PC-9 (cell line): ENCODE data around the gene RASGEF1C. TPM values are rescaled to one million over a fixed set of nuclear protein-coding genes. Genes with fewer than 3 reads are reported as not detected.

ENCODE experiments used
- BruUV-seq: library from RNA; stranded (reverse); fragments of 400-500 nt; replicated peaks from 2 replicates; lab custom pipeline; 2021; lab: Mats Ljungman, UMichigan
- CTCF ChIA-PET: fragments of 300-600 bp; sonication (Branson Sonifier 250); formaldehyde crosslinking; loops from one replicate; lab custom pipeline; 2022; ENCODE audit warnings: antibody characterized with exemption; lab: Charles Lee
- POLR2A ChIA-PET: fragments of 300-600 bp; sonication (Branson Sonifier 250); formaldehyde crosslinking; loops from one replicate; lab custom pipeline; 2022; ENCODE audit warnings: antibody characterized with exemption; ENCODE audit not compliant: unreplicated experiment; lab: Charles Lee
- DNase-seq, 2 experiments: peaks; one replicate each; pipeline versions ENCODE4 v3.0.0 to v3.0.0-alpha.2; 2015 to 2022; ENCODE audit warnings: mixed read lengths in 1 of 2
- H2AFZ ChIP-seq: fragments of 200-600 bp; sonication (generic); 2 replicates; pipeline ENCODE4 v1.8.1; 2017; ENCODE audit warnings: antibody characterized with exemption
- H3F3A ChIP-seq: fragments of 200-600 bp; sonication (generic); 2 replicates; pipeline ENCODE4 v1.8.1; 2017; ENCODE audit warnings: antibody characterized with exemption, mild to moderate bottlenecking, low read depth; ENCODE audit not compliant: insufficient read depth
- H3K27ac ChIP-seq: fragments of 200-600 bp; sonication (generic); 2 replicates; pipeline ENCODE4 v1.6.1; 2016; ENCODE audit warnings: mixed run types
- H3K27me3 ChIP-seq: fragments of 200-600 bp; sonication (generic); 2 replicates; pipeline ENCODE4 v1.6.1; 2016; ENCODE audit warnings: low read depth, mixed run types; ENCODE audit not compliant: insufficient read depth
- H3K36me3 ChIP-seq: fragments of 200-600 bp; sonication (generic); 2 replicates; pipeline ENCODE4 v1.6.1; 2016; ENCODE audit warnings: low read depth, mixed run types
- H3K4me1 ChIP-seq: fragments of 200-600 bp; sonication (generic); replicated peaks from 2 replicates; pipeline ENCODE4 v1.6.1; 2016; ENCODE audit warnings: mixed run types; ENCODE audit not compliant: insufficient read depth
- H3K4me2 ChIP-seq: fragments of 200-600 bp; sonication (generic); 2 replicates; pipeline ENCODE4 v1.6.1; 2017; ENCODE audit warnings: mixed run types
- H3K4me3 ChIP-seq: fragments of 200-600 bp; sonication (generic); 2 replicates; pipeline ENCODE4 v1.6.1; 2016; ENCODE audit warnings: mixed run types
- H3K79me2 ChIP-seq: fragments of 200-600 bp; sonication (generic); 2 replicates; pipeline ENCODE4 v1.6.1; 2017; ENCODE audit warnings: low read depth, mixed run types
- H3K9me2 ChIP-seq: fragments of 200-600 bp; sonication (generic); 2 replicates; pipeline ENCODE4 v1.8.1; 2017; ENCODE audit warnings: mild to moderate bottlenecking; ENCODE audit not compliant: insufficient read depth
- H3K9me3 ChIP-seq: fragments of 200-600 bp; sonication (generic); 2 replicates; pipeline ENCODE4 v1.8.1; 2016; ENCODE audit warnings: low read depth; ENCODE audit not compliant: insufficient read depth
- H4K20me1 ChIP-seq: fragments of 200-600 bp; sonication (generic); 2 replicates; pipeline ENCODE4 v1.8.1; 2017; ENCODE audit not compliant: insufficient read depth
- CTCF ChIP-seq: fragments of 200-600 bp; sonication (generic); conservative IDR thresholded peaks from 2 replicates; pipeline ENCODE4 v1.6.1; 2017; ENCODE audit warnings: mixed run types, antibody characterized with exemption, mild to moderate bottlenecking, moderate library complexity
- EZH2 ChIP-seq: fragments of 200-600 bp; sonication (generic); IDR thresholded peaks from 2 replicates; pipeline ENCODE4 v1.8.0; 2017; ENCODE audit warnings: antibody characterized with exemption, low read depth
- intact Hi-C: fragments of 100-400 bp; cut with micrococcal nuclease; formaldehyde crosslinking; loops from one replicate; pipeline ENCODE4 v1.10.0; 2022; ENCODE audit not compliant: unreplicated experiment
- total RNA-seq: library from RNA; stranded (reverse); gene quantifications from 2 replicates; pipeline ENCODE4 v1.2.3, GENCODE V29; 2021

The RASGEF1C gene
- total RNA-seq, 1 experiment from 2014 or later = not detected

GRCh38 chr5:180201051-180201987 lies 7.7 kb downstream of the RASGEF1C start:
- no peak overlapping the region for H3K4me3 ChIP-seq
- H3K27ac ChIP-seq = no peak overlapping the region
- no peaks in the 10 kb centered on the region for H3K27me3 ChIP-seq
- no peaks in the 10 kb centered on the region for H3K36me3 ChIP-seq
- no peaks in the 10 kb centered on the region for H3K9me2 ChIP-seq
- no peaks in the 10 kb centered on the region for H4K20me1 ChIP-seq
- no peaks in the 10 kb centered on the region for H3K4me1 ChIP-seq
- BruUV-seq = no TSS peak
- no peaks in the 10 kb centered on the region for H3K79me2 ChIP-seq
- peak in 1 of 2 experiments; percentile 21 for DNase-seq
- H3K4me2 ChIP-seq = no peak overlapping the region
- no peaks in the 10 kb centered on the region for H3K9me3 ChIP-seq
- H2AFZ ChIP-seq = no peak overlapping the region
- intact Hi-C loops = loop anchor here (5.0 to 10.0 kb wide), 3 partner anchors 271 to 403 kb away; partner anchors contain the start of gene CNOT6
- peak; percentile 60 for TF ChIP-seq CTCF
- TF ChIP-seq EZH2 = no peak
- CTCF ChIA-PET = no interaction called here
- H3F3A ChIP-seq = no peaks in the 10 kb centered on the region
- POLR2A ChIA-PET = no interaction called here

GRCh38 chr5:180199390-180199789 lies 9.6 kb downstream of the RASGEF1C start:
- no peaks in the 10 kb centered on the region for H4K20me1 ChIP-seq
- no peaks in the 10 kb centered on the region for H3F3A ChIP-seq
- POLR2A ChIA-PET = no interaction called here
- no peaks in the 10 kb centered on the region for H3K27me3 ChIP-seq
- H3K4me2 ChIP-seq = no peak overlapping the region
- no peak for DNase-seq
- H3K4me3 ChIP-seq = no peak overlapping the region
- no peak overlapping the region for H2AFZ ChIP-seq
- no peak for TF ChIP-seq EZH2
- TF ChIP-seq CTCF = no peak
- H3K36me3 ChIP-seq = no peaks in the 10 kb centered on the region
- no TSS peak for BruUV-seq
- intact Hi-C loops = no loop called here
- H3K79me2 ChIP-seq = no peaks in the 10 kb centered on the region
- no peaks in the 10 kb centered on the region for H3K4me1 ChIP-seq
- H3K9me3 ChIP-seq = no peaks in the 10 kb centered on the region
- CTCF ChIA-PET = no interaction called here
- H3K27ac ChIP-seq = no peak overlapping the region
- H3K9me2 ChIP-seq = no peaks in the 10 kb centered on the region

- ChIA-PET POLR2A (no interaction called here), CTCF (no interaction called here)
- TF ChIP-seq EZH2 = no peak
- no peak for TF ChIP-seq CTCF
- no peaks in the 10 kb centered on the region for H3K9me2 ChIP-seq
- no peak overlapping the region for H3K27ac ChIP-seq
- H3K36me3 ChIP-seq = no peaks in the 10 kb centered on the region
- H3K4me1 ChIP-seq = no peaks in the 10 kb centered on the region
- DNase-seq = no peak
- no peak overlapping the region for H2AFZ ChIP-seq
- no peaks in the 10 kb centered on the region for H3K27me3 ChIP-seq
- no peaks in the 10 kb centered on the region for H3F3A ChIP-seq
- no peaks in the 10 kb centered on the region for H3K9me3 ChIP-seq
- no peak overlapping the region for H3K4me3 ChIP-seq
- no peaks in the 10 kb centered on the region for H3K79me2 ChIP-seq
- no TSS peak for BruUV-seq
- no peak overlapping the region for H3K4me2 ChIP-seq
- intact Hi-C loops = no loop called here
- no peaks in the 10 kb centered on the region for H4K20me1 ChIP-seq
These were observed 10.8 kb downstream of the RASGEF1C start for GRCh38 chr5:180198208-180198607.
